Measurements from ENCODE around the gene NDUFV3.
"Not testable (repeated sequence)": the region's sequence is repeated elsewhere in the genome, so short reads cannot be mapped to it uniquely, and the experiment has no call there.

Gene NDUFV3

GRCh38 chr21:42929969-42930368 is 36.9 kb downstream of the NDUFV3 start:
- DNase-seq (ENCODE audit: extremely low spot score) = no peak
- CTCF ChIA-PET = interaction anchor here (1.2 to 1.7 kb wide), 2 partner anchors 11 to 27 kb away, joined by 3 read pairs; no protein-coding TSS in a partner anchor
- POLR2A ChIA-PET = no interaction called here

GRCh38 chr21:42931560-42932235 is 38.6 kb downstream of the NDUFV3 start:
- POLR2A ChIA-PET = no interaction called here

More at GRCh38 chr21:42929969-42930368, 36.9 kb downstream of the NDUFV3 start:
- no peak for TF ChIP-seq CTCF (IDR thresholded peaks at IDR 0.05; ENCODE audit: control extremely low read depth, extremely low read depth, low read depth, missing control alignments)

GRCh38 chr21:42932378-42933136 is 39.4 kb downstream of the NDUFV3 start:
- POLR2A ChIA-PET, CTCF ChIA-PET: not testable (repeated sequence)

More at GRCh38 chr21:42931560-42932235, 38.6 kb downstream of the NDUFV3 start:
- TF ChIP-seq CTCF (IDR thresholded peaks at IDR 0.05; ENCODE audit: control extremely low read depth, extremely low read depth, low read depth, missing control alignments) = no peak
- CTCF ChIA-PET = no interaction called here
- DNase-seq (ENCODE audit: extremely low spot score) = no peak

GRCh38 chr21:42933137-42933970 is 40.2 kb downstream of the NDUFV3 start:
- DNase-seq (ENCODE audit: extremely low spot score); POLR2A ChIA-PET: not testable (repeated sequence)
- CTCF ChIA-PET = interaction anchor here (0.9 kb wide), 1 partner anchor 10 kb away, joined by 3 read pairs; no protein-coding TSS in a partner anchor

More at GRCh38 chr21:42932378-42933136, 39.4 kb downstream of the NDUFV3 start:
- DNase-seq (ENCODE audit: extremely low spot score) = not testable (repeated sequence)

- POLR2A ChIA-PET; DNase-seq (ENCODE audit: extremely low spot score): not testable (repeated sequence)
- CTCF ChIA-PET = interaction anchor here (0.9 kb wide), 1 partner anchor 11 kb away, joined by 3 read pairs; no protein-coding TSS in a partner anchor
Observed at GRCh38 chr21:42933973-42934372, 40.9 kb downstream of the NDUFV3 start.

- DNase-seq (ENCODE audit: extremely low spot score); POLR2A ChIA-PET; CTCF ChIA-PET: not testable (repeated sequence)
Observed at GRCh38 chr21:42936360-42936759, 43.3 kb downstream of the NDUFV3 start.

- CTCF ChIA-PET = interaction anchor here (1.2 kb wide), 1 partner anchor 44 kb away, joined by 3 read pairs; the partner anchor contains the start of gene NDUFV3
- POLR2A ChIA-PET; DNase-seq (ENCODE audit: extremely low spot score): not testable (repeated sequence)
Observed at GRCh38 chr21:42937034-42937940, 44.2 kb downstream of the NDUFV3 start.

- POLR2A ChIA-PET = no interaction called here
- DNase-seq (ENCODE audit: extremely low spot score) = no peak
- CTCF ChIA-PET = interaction anchor here (1.2 kb wide), 1 partner anchor 45 kb away, joined by 3 read pairs; the partner anchor contains the start of gene NDUFV3
- no peak for TF ChIP-seq CTCF (IDR thresholded peaks at IDR 0.05; ENCODE audit: control extremely low read depth, extremely low read depth, low read depth, missing control alignments)
Observed at GRCh38 chr21:42937960-42938605, 45.0 kb downstream of the NDUFV3 start.

GRCh38 chr21:42938606-42938995 is 45.5 kb downstream of the NDUFV3 start:
- CTCF ChIA-PET = interaction anchor here (1.2 kb wide), 1 partner anchor 45 kb away, joined by 3 read pairs; the partner anchor contains the start of gene NDUFV3
- POLR2A ChIA-PET; DNase-seq (ENCODE audit: extremely low spot score): not testable (repeated sequence)
